ENCODE results near the gene SNORC.
A peak's percentile ranks its signal among the peaks of the same experiment; 100 is the strongest.

SNORC gene

GRCh38 chr2:232926431-232926939, 56.4 kb downstream of the SNORC start:
- DNase-seq (ENCODE audit: low spot score), result no peak

- DNase-seq (ENCODE audit: low spot score), result no peak
Observed at GRCh38 chr2:232927032-232927792, 57.1 kb downstream of the SNORC start.

- peak; percentile 30 for DNase-seq (ENCODE audit: low spot score)
Observed at GRCh38 chr2:232927793-232928550, 57.9 kb downstream of the SNORC start.
